Measurements from ENCODE around the gene ZFHX3.

The ZFHX3 gene

DNA sequence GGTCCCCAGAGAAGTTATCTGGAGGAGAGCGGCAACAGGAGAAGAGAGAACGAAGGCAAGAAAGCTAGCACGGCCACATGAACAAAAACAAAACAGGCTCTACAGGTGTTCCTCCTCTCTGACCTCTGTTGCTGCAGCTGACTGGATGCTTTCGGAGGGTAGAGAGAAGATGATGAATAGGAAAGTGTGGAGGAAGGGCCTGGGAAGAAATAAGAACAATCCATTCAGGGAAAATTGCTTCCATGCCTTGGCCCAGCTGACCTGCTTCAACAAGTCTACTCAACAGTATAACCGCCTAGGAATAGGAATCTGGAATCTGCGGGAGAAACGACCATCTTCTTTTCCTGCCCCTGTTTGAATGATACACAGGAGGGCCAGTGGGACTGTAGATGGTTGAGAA, 258.5 kb downstream of the ZFHX3 start:
- Histone ChIP-seq H3K27ac (peak overlapping the region; percentile 96 to 98), H3K9me3 (no peaks in the 10 kb centered on the region), H3K27me3 (no peaks in the 10 kb centered on the region), H3K4me1 (peaks cover 0 to 33% (median 21%) of the 10 kb centered on the region in 4 donors), H3K36me3 (peaks cover 36 to 48% (median 42%) of the 10 kb centered on the region in 3 donors), H3K4me3 (no peak overlapping the region)
- TF ChIP-seq, protein P1, sequence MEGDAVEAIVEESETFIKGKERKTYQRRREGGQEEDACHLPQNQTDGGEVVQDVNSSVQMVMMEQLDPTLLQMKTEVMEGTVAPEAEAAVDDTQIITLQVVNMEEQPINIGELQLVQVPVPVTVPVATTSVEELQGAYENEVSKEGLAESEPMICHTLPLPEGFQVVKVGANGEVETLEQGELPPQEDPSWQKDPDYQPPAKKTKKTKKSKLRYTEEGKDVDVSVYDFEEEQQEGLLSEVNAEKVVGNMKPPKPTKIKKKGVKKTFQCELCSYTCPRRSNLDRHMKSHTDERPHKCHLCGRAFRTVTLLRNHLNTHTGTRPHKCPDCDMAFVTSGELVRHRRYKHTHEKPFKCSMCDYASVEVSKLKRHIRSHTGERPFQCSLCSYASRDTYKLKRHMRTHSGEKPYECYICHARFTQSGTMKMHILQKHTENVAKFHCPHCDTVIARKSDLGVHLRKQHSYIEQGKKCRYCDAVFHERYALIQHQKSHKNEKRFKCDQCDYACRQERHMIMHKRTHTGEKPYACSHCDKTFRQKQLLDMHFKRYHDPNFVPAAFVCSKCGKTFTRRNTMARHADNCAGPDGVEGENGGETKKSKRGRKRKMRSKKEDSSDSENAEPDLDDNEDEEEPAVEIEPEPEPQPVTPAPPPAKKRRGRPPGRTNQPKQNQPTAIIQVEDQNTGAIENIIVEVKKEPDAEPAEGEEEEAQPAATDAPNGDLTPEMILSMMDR (IDR thresholded peaks at IDR 0.05), result no peak
- intact Hi-C loops (cut with DNase I; ENCODE audit: low total_unique reads), result loop anchor here (10.0 kb wide), 1 partner anchor 275 kb away; no protein-coding TSS in a partner anchor
- DNase-seq, result no peak

DNA sequence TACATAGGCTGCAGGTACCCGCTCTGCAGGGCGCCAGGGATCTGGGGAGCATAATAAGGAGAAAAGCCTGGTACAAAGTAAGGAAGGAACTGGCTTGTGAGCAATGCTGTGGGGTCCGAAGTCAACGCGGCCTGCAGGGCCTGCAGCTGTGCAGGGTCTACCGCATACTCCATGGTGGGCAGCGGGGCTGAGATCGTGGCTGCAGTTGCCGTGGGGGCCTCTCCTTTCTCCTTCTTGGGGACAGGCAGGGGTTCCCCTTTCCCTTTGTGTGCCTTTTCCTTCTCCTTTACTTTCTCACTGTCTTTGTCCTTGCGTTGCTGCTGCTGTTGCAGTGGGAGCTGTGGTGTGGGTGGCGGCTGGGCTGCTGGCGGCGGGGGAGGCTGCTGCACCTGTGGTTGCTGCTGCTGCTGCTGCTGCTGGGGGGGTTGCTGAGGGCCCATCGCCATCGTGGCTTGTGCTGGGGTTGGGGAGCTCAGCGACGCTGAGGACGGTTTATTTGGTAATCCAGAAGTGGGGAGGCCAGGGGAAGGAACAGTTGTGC, 259.6 kb downstream of the ZFHX3 start:
- H3K36me3 ChIP-seq, result peaks cover 28 to 38% (median 31%) of the 10 kb centered on the region in 3 donors
- H3K27me3 ChIP-seq, result no peaks in the 10 kb centered on the region
- no peaks in the 10 kb centered on the region for H3K9me3 ChIP-seq
- intact Hi-C loops (cut with DNase I; ENCODE audit: low total_unique reads), result loop anchor here (10.0 kb wide), 1 partner anchor 276 kb away; no protein-coding TSS in a partner anchor
- H3K4me3 ChIP-seq, result peak overlapping the region; percentile 58 to 62
- TF ChIP-seq, protein P1 (IDR thresholded peaks at IDR 0.05), result no peak
- H3K4me1 ChIP-seq, result peaks cover 0 to 44% (median 21%) of the 10 kb centered on the region in 4 donors
- peak overlapping the region; percentile 96 to 98 for H3K27ac ChIP-seq
- DNase-seq, result no peak

DNA sequence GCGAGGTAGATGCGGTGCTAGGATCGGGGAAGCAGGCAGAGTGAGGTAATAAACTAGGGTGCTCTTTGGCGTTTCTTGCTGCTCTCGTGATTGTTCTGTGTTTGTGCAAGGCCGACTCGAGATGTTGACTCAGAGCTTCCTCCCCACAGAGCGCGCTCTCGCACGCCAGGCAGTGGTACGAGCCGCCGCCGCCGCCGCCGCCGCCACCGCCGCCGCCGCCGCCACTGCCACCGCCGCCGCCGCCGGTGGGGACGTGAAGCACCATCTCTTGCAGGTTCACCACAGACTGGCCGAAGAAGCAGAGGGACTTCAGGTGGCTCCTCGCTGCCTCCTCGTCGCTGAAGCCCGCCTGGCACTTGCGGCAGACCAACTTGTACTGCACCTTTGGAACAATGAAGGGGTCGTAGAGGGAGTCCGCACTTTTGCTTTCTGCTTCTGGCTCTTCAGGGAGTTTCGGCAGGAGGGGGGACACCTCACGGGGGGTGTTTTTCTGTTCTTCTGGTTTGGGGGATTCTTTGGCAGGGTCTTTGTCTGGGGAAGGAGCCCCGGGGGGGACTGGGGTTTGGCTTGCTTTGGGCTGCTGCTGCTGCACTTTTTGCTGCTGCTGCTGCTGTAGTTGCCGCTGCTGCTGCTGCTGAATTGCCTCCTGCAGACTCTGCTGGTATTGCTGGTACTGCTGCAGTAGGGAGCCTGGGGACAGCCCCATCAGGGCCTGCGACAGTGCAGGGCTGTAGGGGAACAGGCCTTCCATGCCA, 260.2 kb downstream of the ZFHX3 start:
- H3K4me3 ChIP-seq, result peak overlapping the region; percentile 58 to 62
- intact Hi-C loops (cut with DNase I; ENCODE audit: low total_unique reads), result loop anchor here (10.0 kb wide), 1 partner anchor 277 kb away; no protein-coding TSS in a partner anchor
- peak; percentile 87 to 92 for DNase-seq

DNA sequence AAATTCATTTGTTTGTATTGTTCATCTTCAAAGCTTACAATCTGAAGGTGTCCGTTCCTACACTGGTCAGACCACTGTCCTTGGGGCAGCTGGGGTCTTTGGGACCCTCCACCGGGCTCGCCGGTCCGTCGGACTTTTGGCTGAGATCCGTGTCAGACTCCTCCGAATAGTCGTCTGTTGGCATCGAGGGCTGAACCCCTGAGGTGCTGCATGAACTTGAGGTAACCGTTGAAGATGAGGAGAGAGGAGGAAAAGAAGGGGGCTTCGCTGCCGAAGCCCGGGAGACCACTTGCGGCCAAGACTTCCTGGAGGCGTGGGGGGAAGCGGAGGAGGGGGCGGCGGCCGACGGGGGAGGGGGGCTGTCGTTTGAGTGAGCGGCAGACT, 260.8 kb downstream of the ZFHX3 start:
- TF ChIP-seq, protein P1 (IDR thresholded peaks at IDR 0.05), result no peak
- Histone ChIP-seq H3K27ac (peak overlapping the region; percentile 96 to 98), H3K27me3 (no peaks in the 10 kb centered on the region), H3K36me3 (peaks cover 18 to 31% (median 19%) of the 10 kb centered on the region in 3 donors), H3K9me3 (no peaks in the 10 kb centered on the region), H3K4me3 (peak overlapping the region; percentile 58 to 62), H3K4me1 (peaks cover 0 to 45% (median 21%) of the 10 kb centered on the region in 4 donors)
- no peak for DNase-seq
- intact Hi-C loops (cut with DNase I; ENCODE audit: low total_unique reads), result loop anchor here (10.0 kb wide), 1 partner anchor 278 kb away; no protein-coding TSS in a partner anchor

More for the DNA sequence above, 260.2 kb downstream of the ZFHX3 start:
- TF ChIP-seq, protein P1 (IDR thresholded peaks at IDR 0.05), result peak in 1 of 2 experiments; percentile 19
- Histone ChIP-seq H3K27ac (peak overlapping the region; percentile 96 to 98), H3K27me3 (no peaks in the 10 kb centered on the region), H3K4me1 (peaks cover 0 to 45% (median 21%) of the 10 kb centered on the region in 4 donors), H3K9me3 (no peaks in the 10 kb centered on the region), H3K36me3 (peaks cover 22 to 32% (median 25%) of the 10 kb centered on the region in 3 donors)

DNA sequence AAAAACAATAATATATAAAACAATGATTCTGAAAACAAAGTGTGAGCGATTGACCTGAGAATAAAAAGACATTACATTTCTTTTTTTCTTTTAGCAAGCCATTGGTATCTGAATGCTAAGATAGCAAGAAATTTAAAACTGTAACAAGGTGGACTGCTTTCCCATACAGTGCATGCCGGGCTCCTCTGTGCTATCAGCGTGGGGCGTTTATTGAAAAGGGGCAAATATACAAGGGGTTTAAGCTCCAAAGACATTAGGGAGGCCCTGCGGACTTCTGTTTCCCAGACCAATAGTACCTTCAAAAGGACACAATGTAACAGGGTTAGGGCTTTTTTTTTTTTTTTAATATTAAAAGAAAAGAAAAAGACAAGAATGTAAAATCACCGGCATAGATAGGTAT, 261.3 kb downstream of the ZFHX3 start:
- H3K36me3 ChIP-seq, result peaks cover 13 to 26% (median 18%) of the 10 kb centered on the region in 3 donors
- peaks cover 0 to 45% (median 21%) of the 10 kb centered on the region in 4 donors for H3K4me1 ChIP-seq
- H3K4me3 ChIP-seq, result peak overlapping the region; percentile 58 to 62
- no peak for DNase-seq
- TF ChIP-seq, protein P1 (IDR thresholded peaks at IDR 0.05), result no peak
- no peaks in the 10 kb centered on the region for H3K9me3 ChIP-seq
- intact Hi-C loops (cut with DNase I; ENCODE audit: low total_unique reads), result loop anchor here (10.0 kb wide), 1 partner anchor 278 kb away; no protein-coding TSS in a partner anchor
- H3K27me3 ChIP-seq, result no peaks in the 10 kb centered on the region
- peak overlapping the region; percentile 96 to 98 for H3K27ac ChIP-seq
